Fibroblast of villous mesenchyme (primary cell): ENCODE results near the gene NOP53. TPM values are rescaled to one million over a fixed set of nuclear protein-coding genes. Genes with fewer than 3 reads are reported as not detected.
A peak's percentile ranks its signal among the peaks of the same experiment; 100 is the strongest.
"Not testable (repeated sequence)": the region's sequence is repeated elsewhere in the genome, so short reads cannot be mapped to it uniquely, and the experiment has no call there.

Source experiments
- DNase-seq: peaks from one replicate; pipeline ENCODE4 v3.0.0-alpha.2; 2010; ENCODE audit warnings: low read depth
- H3K4me3 ChIP-seq: 2 replicates; pipeline ENCODE4 v1.5.1; 2011; ENCODE audit warnings: low read depth, mild to moderate bottlenecking, low read length
- CTCF ChIP-seq: IDR thresholded peaks from 2 replicates; pipeline ENCODE4 v1.5.1; 2012; ENCODE audit warnings: low read depth, mild to moderate bottlenecking, low read length; ENCODE audit not compliant: insufficient read depth
- total RNA-seq: library from RNA; depleted of rRNA; stranded (reverse); fragments of >200 nt; gene quantifications from 2 replicates; pipeline ENCODE4 v1.2.3, GENCODE V29; 2012

The NOP53 gene
- total RNA-seq, 1 donor, result 35.0 TPM

GRCh38 chr19:47719047-47719859 lies 26.1 kb upstream of the NOP53 start:
- TF ChIP-seq CTCF, result no peak
- DNase-seq, result peak; percentile 99
- H3K4me3 ChIP-seq, result peak overlapping the region; percentile 43

GRCh38 chr19:47720669-47721422 lies 24.5 kb upstream of the NOP53 start:
- H3K4me3 ChIP-seq, result no peak overlapping the region
- DNase-seq, result no peak
- no peak for TF ChIP-seq CTCF

- H3K4me3 ChIP-seq, result peak overlapping the region; percentile 18
- DNase-seq, result peak; percentile 92
- TF ChIP-seq CTCF, result no peak
Observed at GRCh38 chr19:47723581-47723940, 21.8 kb upstream of the NOP53 start.

- TF ChIP-seq CTCF, result no peak
- no peak overlapping the region for H3K4me3 ChIP-seq
- no peak for DNase-seq
Observed at GRCh38 chr19:47725759-47726401, 19.5 kb upstream of the NOP53 start.

- peak; percentile 90 for DNase-seq
Observed at GRCh38 chr19:47726467-47726866, 18.9 kb upstream of the NOP53 start.

GRCh38 chr19:47728295-47728694 lies 17.1 kb upstream of the NOP53 start:
- H3K4me3 ChIP-seq, DNase-seq: not testable (repeated sequence)

More at GRCh38 chr19:47726467-47726866, 18.9 kb upstream of the NOP53 start:
- H3K4me3 ChIP-seq, result no peak overlapping the region
- no peak for TF ChIP-seq CTCF

GRCh38 chr19:47729468-47729798 lies 15.9 kb upstream of the NOP53 start:
- no peak for TF ChIP-seq CTCF
- peak; percentile 74 for DNase-seq
- no peak overlapping the region for H3K4me3 ChIP-seq
